Liver (tissue), 3 donors: ENCODE results near the gene TWNK.

Experiments
- ATF3 ChIP-seq: IDR thresholded peaks from 2 replicates; pipeline ENCODE4 v1.6.1; 2016; ENCODE audit warnings: antibody characterized with exemption
- CTCF ChIP-seq: fragments of 150-350 bp; IDR thresholded peaks from 2 replicates; pipeline ENCODE4 v1.5.1; 2017; ENCODE audit warnings: improper control_type of control experiment, low read depth, low read length; ENCODE audit not compliant: missing input control
- EGR1 ChIP-seq, 2 donors: IDR thresholded peaks; 2 replicates each; pipeline ENCODE4 v1.6.1; 2016 to 2018; ENCODE audit warnings: antibody characterized with exemption in 2 of 2, low read depth in 2 of 2
- FOXA1 ChIP-seq: IDR thresholded peaks from 2 replicates; pipeline ENCODE4 v1.6.1; 2016; ENCODE audit warnings: antibody characterized with exemption
- GABPA ChIP-seq, 2 donors: IDR thresholded peaks in 1 of 2; conservative IDR thresholded peaks in 1 of 2; 2 replicates each; pipeline ENCODE4 v1.6.1; 2016; ENCODE audit warnings: antibody characterized with exemption in 2 of 2, mild to moderate bottlenecking in 1 of 2, moderate library complexity in 1 of 2
- JUND ChIP-seq, 2 donors: IDR thresholded peaks; 2 replicates each; pipeline ENCODE4 v1.6.1; 2016; ENCODE audit warnings: antibody characterized with exemption in 2 of 2
- MAX ChIP-seq: IDR thresholded peaks from 2 replicates; pipeline ENCODE4 v1.6.1; 2016; ENCODE audit warnings: antibody characterized with exemption
- NR2F2 ChIP-seq: IDR thresholded peaks from 2 replicates; pipeline ENCODE4 v1.6.1; 2016; ENCODE audit warnings: antibody characterized with exemption
- REST ChIP-seq: IDR thresholded peaks from 2 replicates; pipeline ENCODE4 v1.6.1; 2016; ENCODE audit warnings: antibody characterized with exemption, mild to moderate bottlenecking
- RXRA ChIP-seq, 2 donors: IDR thresholded peaks; 2 replicates each; pipeline ENCODE4 v1.6.1; 2017 to 2018; ENCODE audit warnings: antibody characterized with exemption in 2 of 2, mild to moderate bottlenecking in 1 of 2
- TAF1 ChIP-seq: conservative IDR thresholded peaks from 2 replicates; pipeline ENCODE4 v1.6.1; 2016; ENCODE audit warnings: antibody characterized with exemption, mild to moderate bottlenecking
- YY1 ChIP-seq: IDR thresholded peaks from 2 replicates; pipeline ENCODE4 v1.6.1; 2016; ENCODE audit warnings: antibody characterized with exemption, mild to moderate bottlenecking
- donor health status: healthy.
- donor health status: healthy.

GRCh38 chr10:101043363-101043707 is 56.0 kb downstream of the TWNK start:
- TF ChIP-seq CTCF (no peak), FOXA1 (no peak), YY1 (no peak), MAX (no peak), TAF1 (no peak), EGR1 (IDR thresholded peaks at IDR 0.05; ENCODE audit: low read depth in 2 of 2) (no peak), RXRA (IDR thresholded peaks at IDR 0.05) (no peak), JUND (IDR thresholded peaks at IDR 0.05) (no peak), REST (no peak), ATF3 (no peak), GABPA (IDR thresholded peaks at IDR 0.05 in 1 of 2, conservative IDR thresholded peaks at IDR 0.05 in 1 of 2) (no peak), NR2F2 (no peak)
